ENCODE data around the gene CRMP1.

DNA sequence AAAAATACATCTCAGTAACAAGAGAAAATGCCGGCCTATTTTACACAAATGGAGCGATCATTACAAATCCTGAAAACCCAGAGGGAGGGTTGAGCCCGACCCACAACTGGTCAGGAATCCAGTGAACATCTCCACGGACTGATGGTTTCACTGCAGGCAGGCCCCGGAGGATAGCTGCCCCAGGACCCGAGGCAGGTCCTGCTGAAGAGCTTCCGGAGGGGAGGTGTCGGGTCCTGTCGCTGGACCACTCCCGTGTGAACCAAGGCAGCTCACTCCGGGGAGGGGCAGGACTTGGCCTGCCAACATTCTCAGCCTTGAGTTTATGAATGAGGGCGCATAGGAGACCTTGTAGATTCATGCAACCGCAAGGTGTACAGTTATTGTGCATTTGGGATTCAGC lies 4.8 kb upstream of the CRMP1 start:
- no peak for TF ChIP-seq POLR2A (IDR thresholded peaks at IDR 0.05)
- TF ChIP-seq, protein P1, sequence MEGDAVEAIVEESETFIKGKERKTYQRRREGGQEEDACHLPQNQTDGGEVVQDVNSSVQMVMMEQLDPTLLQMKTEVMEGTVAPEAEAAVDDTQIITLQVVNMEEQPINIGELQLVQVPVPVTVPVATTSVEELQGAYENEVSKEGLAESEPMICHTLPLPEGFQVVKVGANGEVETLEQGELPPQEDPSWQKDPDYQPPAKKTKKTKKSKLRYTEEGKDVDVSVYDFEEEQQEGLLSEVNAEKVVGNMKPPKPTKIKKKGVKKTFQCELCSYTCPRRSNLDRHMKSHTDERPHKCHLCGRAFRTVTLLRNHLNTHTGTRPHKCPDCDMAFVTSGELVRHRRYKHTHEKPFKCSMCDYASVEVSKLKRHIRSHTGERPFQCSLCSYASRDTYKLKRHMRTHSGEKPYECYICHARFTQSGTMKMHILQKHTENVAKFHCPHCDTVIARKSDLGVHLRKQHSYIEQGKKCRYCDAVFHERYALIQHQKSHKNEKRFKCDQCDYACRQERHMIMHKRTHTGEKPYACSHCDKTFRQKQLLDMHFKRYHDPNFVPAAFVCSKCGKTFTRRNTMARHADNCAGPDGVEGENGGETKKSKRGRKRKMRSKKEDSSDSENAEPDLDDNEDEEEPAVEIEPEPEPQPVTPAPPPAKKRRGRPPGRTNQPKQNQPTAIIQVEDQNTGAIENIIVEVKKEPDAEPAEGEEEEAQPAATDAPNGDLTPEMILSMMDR (IDR thresholded peaks at IDR 0.05): no peak

Measured in thyroid gland (tissue), 4 donors.